Measurements from ENCODE around the gene DENND11. TPM values are rescaled to one million over a fixed set of nuclear protein-coding genes. Genes with fewer than 3 reads are reported as not detected.

The DENND11 gene
- polyA plus RNA-seq, 1 of the 3 experiments (the other 2 are of a cell fraction), result 5.5 TPM

Small RNAs within 50 kb of the gene (small RNA-seq; reads per million reads assigned to genes)
- 0 reads per million in 7 experiments for gene RNU1-82P

Other genes with a start within 250 kb of the DENND11 start
- gene AGK, start 150.8 kb downstream of the DENND11 start, polyA plus RNA-seq (2012; rRNA removed), result 45.7 and 67.0 TPM in 2 replicates
- gene WEE2, start 6.2 kb upstream of the DENND11 start, polyA plus RNA-seq (2012; rRNA removed), result not detected in 2 replicates
- gene SSBP1, start 36.2 kb upstream of the DENND11 start, polyA plus RNA-seq (2012; rRNA removed), result 191 and 212 TPM in 2 replicates
- gene TAS2R3, start 61.9 kb upstream of the DENND11 start, polyA plus RNA-seq (2012; rRNA removed), result not detected in 2 replicates
- 0.18 and 0.19 TPM in 2 replicates for gene TAS2R4, start 74.5 kb upstream of the DENND11 start, polyA plus RNA-seq (2012; rRNA removed)
- gene TAS2R5, start 88.1 kb upstream of the DENND11 start, polyA plus RNA-seq (2012; rRNA removed), result 0.43 and 0.75 TPM in 2 replicates
- not detected in 2 replicates for gene PRSS37, start 139.3 kb upstream of the DENND11 start, polyA plus RNA-seq (2012; rRNA removed)
- gene OR9A4, start 214.2 kb upstream of the DENND11 start, polyA plus RNA-seq (2012; rRNA removed), result not detected in 2 replicates
- gene CLEC5A, start 244.8 kb upstream of the DENND11 start, polyA plus RNA-seq (2012; rRNA removed), result not detected in 2 replicates

All from SK-N-SH (cell line).